GM10266 (cell line): ENCODE measurements around the gene KDM7A.

ENCODE experiments used
- DNase-seq: peaks from one replicate; pipeline ENCODE4 v3.0.0; 2012; ENCODE audit errors: extremely low spot score
- TF ChIP-seq, protein P1 (sequence below): IDR thresholded peaks from 2 replicates; pipeline ENCODE4 v1.5.1; 2012; ENCODE audit warnings: mild to moderate bottlenecking, low read depth; ENCODE audit not compliant: control insufficient read depth, insufficient read depth; ENCODE audit errors: missing control alignments

Gene KDM7A

DNA sequence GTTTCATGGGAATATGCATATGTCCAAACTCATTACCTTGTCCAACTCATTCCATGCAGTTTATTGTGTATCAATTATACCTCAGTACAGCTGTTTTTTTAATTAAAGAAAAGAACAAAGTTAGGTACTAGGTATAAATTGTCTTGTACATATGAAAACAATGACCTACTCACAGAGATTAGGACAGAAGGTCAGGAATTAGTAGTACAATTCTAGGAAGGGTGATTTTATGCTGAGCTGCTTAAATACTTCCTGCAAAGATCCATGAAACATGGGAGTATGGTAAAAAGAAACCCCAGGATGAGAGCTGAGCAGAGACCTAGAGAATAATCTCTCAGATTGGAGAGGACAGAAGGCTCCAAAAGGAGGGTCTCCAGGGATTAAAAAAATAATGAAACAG is 13.8 kb upstream of the KDM7A start:
- DNase-seq: no peak
- TF ChIP-seq, protein P1, sequence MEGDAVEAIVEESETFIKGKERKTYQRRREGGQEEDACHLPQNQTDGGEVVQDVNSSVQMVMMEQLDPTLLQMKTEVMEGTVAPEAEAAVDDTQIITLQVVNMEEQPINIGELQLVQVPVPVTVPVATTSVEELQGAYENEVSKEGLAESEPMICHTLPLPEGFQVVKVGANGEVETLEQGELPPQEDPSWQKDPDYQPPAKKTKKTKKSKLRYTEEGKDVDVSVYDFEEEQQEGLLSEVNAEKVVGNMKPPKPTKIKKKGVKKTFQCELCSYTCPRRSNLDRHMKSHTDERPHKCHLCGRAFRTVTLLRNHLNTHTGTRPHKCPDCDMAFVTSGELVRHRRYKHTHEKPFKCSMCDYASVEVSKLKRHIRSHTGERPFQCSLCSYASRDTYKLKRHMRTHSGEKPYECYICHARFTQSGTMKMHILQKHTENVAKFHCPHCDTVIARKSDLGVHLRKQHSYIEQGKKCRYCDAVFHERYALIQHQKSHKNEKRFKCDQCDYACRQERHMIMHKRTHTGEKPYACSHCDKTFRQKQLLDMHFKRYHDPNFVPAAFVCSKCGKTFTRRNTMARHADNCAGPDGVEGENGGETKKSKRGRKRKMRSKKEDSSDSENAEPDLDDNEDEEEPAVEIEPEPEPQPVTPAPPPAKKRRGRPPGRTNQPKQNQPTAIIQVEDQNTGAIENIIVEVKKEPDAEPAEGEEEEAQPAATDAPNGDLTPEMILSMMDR: no peak

DNA sequence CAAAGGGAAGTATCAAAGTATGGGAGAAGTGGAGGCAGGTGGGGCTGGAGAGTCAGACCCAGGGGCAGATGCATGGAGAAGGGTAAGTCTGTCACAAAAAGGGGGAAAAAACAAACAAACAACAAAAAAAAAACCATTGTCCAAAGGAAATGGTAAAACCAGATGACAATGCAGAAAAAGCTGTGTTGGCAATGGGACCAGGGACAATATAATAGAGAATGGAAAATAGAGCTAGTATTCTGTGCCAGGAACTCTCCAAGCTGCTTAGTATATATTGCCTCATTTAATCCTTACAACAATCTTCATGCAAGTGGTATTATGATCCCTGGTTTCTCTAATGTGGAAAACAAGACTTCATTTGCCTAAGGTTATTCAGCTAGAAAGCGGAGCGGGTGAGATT is 13.1 kb upstream of the KDM7A start:
- TF ChIP-seq, protein P1: no peak
- no peak for DNase-seq

GRCh38 chr7:140182917-140183316 is 6.1 kb upstream of the KDM7A start:
- TF ChIP-seq, protein P1: no peak
- DNase-seq: no peak

GRCh38 chr7:140179339-140179738 is 2.6 kb upstream of the KDM7A start:
- DNase-seq: no peak
- TF ChIP-seq, protein P1: no peak

DNA sequence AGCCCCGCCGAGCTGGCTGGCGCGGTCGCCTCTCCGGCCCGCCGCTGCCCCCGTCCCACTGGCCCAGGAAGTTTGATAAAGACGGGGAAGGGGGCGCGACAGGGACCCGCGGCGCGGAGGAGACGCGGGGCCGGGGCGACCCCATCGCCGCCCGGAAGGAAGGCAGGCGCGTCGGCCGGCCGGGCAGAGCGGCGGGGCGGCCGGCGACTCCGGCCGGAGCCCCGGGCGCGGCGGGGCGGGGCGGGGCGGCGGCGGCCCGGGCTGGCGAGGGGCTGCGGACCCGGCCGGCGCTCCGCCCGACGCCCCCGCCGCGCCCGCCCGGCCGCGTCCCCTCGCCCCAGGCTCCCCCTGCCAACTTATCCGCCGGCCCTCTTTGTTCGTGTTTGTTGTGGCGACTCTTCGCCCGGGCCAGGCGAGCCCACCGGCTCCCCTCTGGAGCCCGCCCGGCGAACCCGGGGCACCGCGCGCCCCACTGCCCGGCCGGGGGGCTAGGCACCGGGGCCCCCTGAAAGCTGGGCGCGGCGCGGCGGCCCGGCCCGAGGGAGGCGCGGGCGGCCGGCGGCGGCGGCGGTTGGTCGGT is 571 bp downstream of the KDM7A start:
- TF ChIP-seq, protein P1: no peak
- peak; percentile 51 for DNase-seq

- TF ChIP-seq, protein P1: peak; percentile 77
- peak; percentile 86 for DNase-seq
Measured at GRCh38 chr7:140175221-140176121, 1.3 kb downstream of the KDM7A start.

DNA sequence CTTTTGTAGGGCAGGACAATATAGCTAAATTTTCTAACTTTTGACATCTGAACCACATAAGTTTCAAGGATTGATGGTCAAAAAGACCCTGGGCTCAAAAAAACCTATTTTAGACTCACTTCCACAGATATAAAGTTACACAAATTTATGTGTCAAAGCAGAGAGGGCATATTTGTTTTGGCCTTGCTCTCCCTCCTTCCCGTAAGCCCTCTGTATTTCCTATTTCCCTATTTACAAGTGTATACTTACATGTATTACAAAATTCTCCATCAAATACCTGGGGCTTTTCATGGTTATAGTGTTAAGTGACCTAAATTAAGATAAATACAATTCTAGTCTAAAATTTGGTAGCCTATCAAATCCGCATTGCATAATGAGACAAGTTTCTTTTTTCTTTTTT is 2.6 kb downstream of the KDM7A start:
- DNase-seq: no peak
- TF ChIP-seq, protein P1: no peak
